ENCODE measurements around the gene C3orf18. TPM values are rescaled to one million over a fixed set of nuclear protein-coding genes. Genes with fewer than 3 reads are reported as not detected.

Gene C3orf18
- total RNA-seq, 1 donor from 2014 or later = 12.5 TPM

GRCh38 chr3:50587373-50587772 is 19.8 kb upstream of the C3orf18 start:
- H3K4me3 Mint-ChIP-seq (ENCODE audit: low read depth) = no peak overlapping the region
- DNase-seq (ENCODE audit: low spot score, unreplicated experiment) = no peak
- peaks cover 3% of the 10 kb centered on the region for H3K27me3 Mint-ChIP-seq
- TF ChIP-seq, protein P1, sequence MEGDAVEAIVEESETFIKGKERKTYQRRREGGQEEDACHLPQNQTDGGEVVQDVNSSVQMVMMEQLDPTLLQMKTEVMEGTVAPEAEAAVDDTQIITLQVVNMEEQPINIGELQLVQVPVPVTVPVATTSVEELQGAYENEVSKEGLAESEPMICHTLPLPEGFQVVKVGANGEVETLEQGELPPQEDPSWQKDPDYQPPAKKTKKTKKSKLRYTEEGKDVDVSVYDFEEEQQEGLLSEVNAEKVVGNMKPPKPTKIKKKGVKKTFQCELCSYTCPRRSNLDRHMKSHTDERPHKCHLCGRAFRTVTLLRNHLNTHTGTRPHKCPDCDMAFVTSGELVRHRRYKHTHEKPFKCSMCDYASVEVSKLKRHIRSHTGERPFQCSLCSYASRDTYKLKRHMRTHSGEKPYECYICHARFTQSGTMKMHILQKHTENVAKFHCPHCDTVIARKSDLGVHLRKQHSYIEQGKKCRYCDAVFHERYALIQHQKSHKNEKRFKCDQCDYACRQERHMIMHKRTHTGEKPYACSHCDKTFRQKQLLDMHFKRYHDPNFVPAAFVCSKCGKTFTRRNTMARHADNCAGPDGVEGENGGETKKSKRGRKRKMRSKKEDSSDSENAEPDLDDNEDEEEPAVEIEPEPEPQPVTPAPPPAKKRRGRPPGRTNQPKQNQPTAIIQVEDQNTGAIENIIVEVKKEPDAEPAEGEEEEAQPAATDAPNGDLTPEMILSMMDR (IDR thresholded peaks at IDR 0.05; ENCODE audit: unreplicated experiment) = no peak
- no peaks in the 10 kb centered on the region for H3K4me1 Mint-ChIP-seq (ENCODE audit: low read depth)
- peak overlapping the region; percentile 50 for H3K27ac Mint-ChIP-seq
- H3K36me3 Mint-ChIP-seq (ENCODE audit: insufficient read depth) = no peaks in the 10 kb centered on the region
- H3K9me3 Mint-ChIP-seq (ENCODE audit: low read depth) = no peaks in the 10 kb centered on the region

- Mint-ChIP-seq H3K27me3 (peaks cover 3% of the 10 kb centered on the region), H3K27ac (no peak overlapping the region), H3K36me3 (ENCODE audit: insufficient read depth) (no peaks in the 10 kb centered on the region), H3K9me3 (ENCODE audit: low read depth) (no peaks in the 10 kb centered on the region), H3K4me1 (ENCODE audit: low read depth) (no peaks in the 10 kb centered on the region), H3K4me3 (ENCODE audit: low read depth) (no peak overlapping the region)
- no peak for DNase-seq (ENCODE audit: low spot score, unreplicated experiment)
- TF ChIP-seq, protein P1 (IDR thresholded peaks at IDR 0.05; ENCODE audit: unreplicated experiment) = no peak
Measured at GRCh38 chr3:50586763-50587070, 19.2 kb upstream of the C3orf18 start.

GRCh38 chr3:50585919-50586762 is 18.6 kb upstream of the C3orf18 start:
- Mint-ChIP-seq H3K27ac (no peak overlapping the region), H3K4me1 (ENCODE audit: low read depth) (no peaks in the 10 kb centered on the region), H3K36me3 (ENCODE audit: insufficient read depth) (no peaks in the 10 kb centered on the region), H3K9me3 (ENCODE audit: low read depth) (no peaks in the 10 kb centered on the region), H3K27me3 (peaks cover 3% of the 10 kb centered on the region), H3K4me3 (ENCODE audit: low read depth) (no peak overlapping the region)
- no peak for DNase-seq (ENCODE audit: low spot score, unreplicated experiment)
- TF ChIP-seq, protein P1 (IDR thresholded peaks at IDR 0.05; ENCODE audit: unreplicated experiment) = no peak

GRCh38 chr3:50584391-50584790 is 16.8 kb upstream of the C3orf18 start:
- H3K9me3 Mint-ChIP-seq (ENCODE audit: low read depth) = no peaks in the 10 kb centered on the region
- peaks cover 3% of the 10 kb centered on the region for H3K27me3 Mint-ChIP-seq
- H3K4me3 Mint-ChIP-seq (ENCODE audit: low read depth) = no peak overlapping the region
- no peaks in the 10 kb centered on the region for H3K4me1 Mint-ChIP-seq (ENCODE audit: low read depth)
- H3K36me3 Mint-ChIP-seq (ENCODE audit: insufficient read depth) = no peaks in the 10 kb centered on the region
- TF ChIP-seq, protein P1 (IDR thresholded peaks at IDR 0.05; ENCODE audit: unreplicated experiment) = no peak
- no peak for DNase-seq (ENCODE audit: low spot score, unreplicated experiment)
- peak overlapping the region; percentile 18 for H3K27ac Mint-ChIP-seq

- Mint-ChIP-seq H3K36me3 (ENCODE audit: insufficient read depth) (no peaks in the 10 kb centered on the region), H3K27ac (no peak overlapping the region), H3K4me1 (ENCODE audit: low read depth) (no peaks in the 10 kb centered on the region), H3K4me3 (ENCODE audit: low read depth) (no peak overlapping the region), H3K9me3 (ENCODE audit: low read depth) (no peaks in the 10 kb centered on the region), H3K27me3 (peaks cover 3% of the 10 kb centered on the region)
- TF ChIP-seq, protein P1 (IDR thresholded peaks at IDR 0.05; ENCODE audit: unreplicated experiment) = no peak
- DNase-seq (ENCODE audit: low spot score, unreplicated experiment) = no peak
Measured at GRCh38 chr3:50583897-50584296, 16.4 kb upstream of the C3orf18 start.
